T-helper 9 cell (primary cell): Measurements from ENCODE around the gene ELF5.

ENCODE experiments used
- DNase-seq: peaks from one replicate; pipeline ENCODE4 v3.0.0-alpha.2; 2020

Gene ELF5

GRCh38 chr11:34490304-34490703, 23.3 kb downstream of the ELF5 start:
- DNase-seq: no peak

DNA sequence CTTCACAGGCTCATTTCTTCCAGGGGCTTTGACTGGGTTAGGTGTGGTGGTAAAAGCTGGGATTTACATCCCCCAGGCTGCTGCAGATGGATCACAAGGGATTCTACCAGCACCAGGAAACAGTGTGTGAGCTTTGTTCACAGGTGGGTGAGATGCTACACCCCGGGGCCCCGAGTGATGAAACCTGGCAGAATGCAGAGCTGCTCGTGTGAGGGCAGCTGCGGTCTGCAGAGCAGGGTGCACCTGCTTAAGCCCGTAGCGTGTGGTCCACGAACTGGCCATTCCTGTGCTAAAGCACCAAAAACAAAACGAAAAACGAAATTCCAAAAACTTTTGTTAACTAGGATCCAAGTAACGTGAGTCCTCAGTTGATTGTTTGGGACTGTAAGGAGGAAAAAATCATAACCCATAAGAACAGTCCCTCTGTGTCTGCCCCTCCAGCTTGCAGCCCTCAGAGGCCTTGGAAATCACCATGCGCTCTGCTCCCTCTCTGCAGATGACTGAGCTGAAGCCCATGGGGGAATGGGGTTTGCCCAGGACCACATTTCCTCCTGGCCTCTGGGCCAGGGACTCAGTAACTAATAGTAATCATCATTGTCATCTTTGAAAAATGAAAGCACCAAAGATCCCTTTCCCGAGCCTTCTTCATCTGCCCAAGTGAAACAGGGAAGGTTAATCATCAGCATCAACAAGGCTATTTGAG, 24.6 kb downstream of the ELF5 start:
- DNase-seq: no peak

DNA sequence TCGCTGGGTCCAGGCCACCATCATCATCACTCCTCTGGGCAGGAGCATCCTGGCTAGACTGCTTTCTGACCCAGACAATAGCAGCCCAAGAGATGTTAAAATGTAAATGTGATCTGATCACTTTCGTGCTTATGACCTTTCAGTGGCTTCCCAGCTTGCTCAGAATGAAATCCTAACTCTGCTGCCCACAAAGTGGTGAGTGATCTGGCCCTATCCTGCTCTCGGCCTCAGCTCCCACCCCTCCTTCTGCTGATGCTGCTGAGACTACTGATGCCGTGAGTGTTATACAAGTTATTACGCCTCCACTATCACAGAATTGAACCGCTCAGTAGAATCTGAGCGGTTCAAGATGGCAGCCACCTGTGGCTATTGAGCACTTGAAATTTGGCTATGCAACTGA, 26.2 kb downstream of the ELF5 start:
- DNase-seq: no peak

GRCh38 chr11:34483106-34483874, 30.3 kb downstream of the ELF5 start:
- DNase-seq: no peak

DNA sequence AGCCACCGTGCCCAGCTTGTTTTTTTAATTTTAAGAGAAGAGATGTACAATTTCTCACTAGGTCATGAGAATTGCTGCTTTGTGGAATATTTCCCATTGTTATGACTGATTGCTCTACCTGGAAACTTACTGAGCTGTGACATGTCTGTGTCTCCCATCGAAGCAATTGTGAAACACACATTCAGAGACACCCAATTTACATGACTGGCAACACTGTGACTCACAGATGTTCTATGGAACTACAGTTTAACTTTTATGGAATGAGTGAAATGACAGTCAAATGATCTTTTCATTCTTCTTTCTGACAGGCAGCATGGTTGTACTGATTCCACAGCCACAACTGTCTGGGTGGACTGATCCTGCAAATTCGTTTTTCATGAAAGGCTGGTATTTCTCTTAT, 32.3 kb downstream of the ELF5 start:
- no peak for DNase-seq

GRCh38 chr11:34480314-34480713, 33.3 kb downstream of the ELF5 start:
- no peak for DNase-seq

DNA sequence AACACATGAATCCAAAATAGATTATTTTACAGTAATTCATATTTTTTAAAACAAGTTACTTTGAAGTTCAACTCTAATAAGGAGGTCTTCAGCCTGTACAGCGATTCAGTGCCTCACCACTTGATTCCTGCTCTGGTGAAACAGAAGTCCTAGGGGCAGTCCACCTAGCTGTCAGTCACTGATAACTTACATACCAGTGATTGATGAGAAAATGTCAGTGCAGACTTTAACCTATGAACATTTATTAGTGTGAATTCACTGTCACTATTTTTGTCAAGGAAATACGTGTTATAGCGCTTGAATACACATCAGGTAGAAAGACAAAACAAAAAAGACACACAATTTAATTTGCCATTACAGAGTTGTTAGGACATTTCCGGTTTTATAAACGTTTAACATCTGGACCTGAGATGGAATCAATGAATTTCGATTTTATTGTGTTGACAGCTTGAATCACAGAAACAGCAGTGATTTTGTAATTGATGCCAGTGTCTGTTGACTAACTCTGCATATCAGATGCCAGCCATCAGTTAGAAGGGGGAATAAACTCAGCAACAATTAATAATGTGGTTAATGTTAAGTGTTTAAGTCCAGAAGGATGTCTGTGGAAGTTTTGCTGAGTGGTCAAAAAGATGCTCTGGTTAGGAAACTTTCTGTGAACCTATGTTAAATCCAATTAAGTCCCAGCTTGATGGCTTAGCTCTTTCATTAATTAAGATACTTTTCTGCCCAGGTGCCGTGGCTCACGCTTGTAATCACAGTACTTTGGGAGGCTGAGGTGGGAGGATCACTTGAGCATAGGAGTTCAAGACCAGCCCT, 34.5 kb downstream of the ELF5 start:
- no peak for DNase-seq

- DNase-seq: no peak
These were observed 36.7 kb downstream of the ELF5 start for GRCh38 chr11:34476849-34477248.

DNA sequence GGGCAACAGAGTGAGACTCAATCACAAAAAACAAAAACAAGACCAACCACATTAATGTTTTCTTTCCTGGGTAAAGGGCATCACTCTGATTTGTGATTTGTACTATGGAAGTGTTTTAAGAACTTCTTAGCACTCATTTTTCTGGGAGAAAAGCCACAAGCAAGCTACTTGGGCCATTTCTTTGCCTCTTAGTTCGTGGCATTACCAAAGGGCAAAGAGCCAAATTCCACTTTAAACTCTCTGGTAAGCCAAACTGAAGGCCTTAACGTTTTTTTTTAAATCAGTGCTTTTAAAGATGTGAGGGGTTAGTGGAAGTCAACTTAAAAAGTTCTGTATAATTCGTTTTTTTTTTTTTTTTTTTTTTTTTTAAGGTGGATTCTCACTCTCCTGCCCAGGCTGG, 37.9 kb downstream of the ELF5 start:
- no peak for DNase-seq

GRCh38 chr11:34473603-34474169, 39.9 kb downstream of the ELF5 start:
- DNase-seq: no peak

DNA sequence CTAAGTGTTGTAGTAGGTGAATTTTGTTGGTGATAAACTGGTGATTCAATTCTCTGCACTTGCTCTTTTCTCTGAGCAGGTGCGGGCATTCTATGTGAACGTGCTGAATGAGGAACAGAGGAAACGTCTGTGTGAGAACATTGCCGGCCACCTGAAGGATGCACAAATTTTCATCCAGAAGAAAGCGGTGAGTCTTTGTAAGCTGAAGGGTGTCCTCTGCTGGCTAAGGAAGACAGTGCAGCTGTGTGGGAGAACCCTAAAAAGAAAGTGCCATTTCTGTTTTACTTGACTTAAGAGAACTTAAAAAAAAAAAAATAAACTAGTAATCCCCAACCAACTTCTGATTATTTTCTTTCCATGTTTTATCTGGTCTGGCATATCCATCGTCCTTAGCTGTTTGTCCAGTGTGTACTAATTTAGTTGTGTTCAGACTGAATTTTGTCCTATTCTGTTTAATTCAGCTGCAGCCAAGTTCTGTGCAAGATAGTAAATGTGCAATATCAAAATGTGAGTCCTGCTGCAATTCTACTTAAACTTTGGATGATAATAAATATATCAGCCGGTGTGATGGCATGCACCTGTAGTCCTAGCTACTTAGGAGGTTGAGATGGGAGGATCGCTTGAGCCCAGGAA, 45.3 kb downstream of the ELF5 start:
- no peak for DNase-seq

- DNase-seq: no peak
These were observed 46.6 kb downstream of the ELF5 start for GRCh38 chr11:34466802-34467488.

DNA sequence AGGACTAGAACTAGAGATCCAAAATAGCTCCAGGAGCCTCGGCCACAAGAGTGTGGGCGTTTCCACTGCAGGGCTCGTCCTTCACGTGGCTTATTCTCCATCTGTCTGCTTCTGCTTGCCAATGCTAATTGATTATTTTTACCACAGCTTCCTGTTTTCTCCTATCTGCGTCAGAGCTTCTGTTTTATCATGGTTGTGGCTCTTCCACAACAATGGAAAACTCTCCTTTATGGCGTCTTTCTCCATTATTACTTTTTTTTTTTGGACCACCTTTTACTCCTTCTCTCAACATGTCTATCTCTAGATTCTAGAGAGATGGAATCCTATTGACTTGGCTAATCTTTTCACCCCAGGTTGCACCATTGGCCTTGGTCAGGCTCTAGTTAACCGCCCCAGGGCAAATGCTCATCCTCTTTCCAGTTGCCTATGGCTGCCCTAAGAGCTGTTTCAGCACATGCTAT, 49.0 kb downstream of the ELF5 start:
- no peak for DNase-seq

DNA sequence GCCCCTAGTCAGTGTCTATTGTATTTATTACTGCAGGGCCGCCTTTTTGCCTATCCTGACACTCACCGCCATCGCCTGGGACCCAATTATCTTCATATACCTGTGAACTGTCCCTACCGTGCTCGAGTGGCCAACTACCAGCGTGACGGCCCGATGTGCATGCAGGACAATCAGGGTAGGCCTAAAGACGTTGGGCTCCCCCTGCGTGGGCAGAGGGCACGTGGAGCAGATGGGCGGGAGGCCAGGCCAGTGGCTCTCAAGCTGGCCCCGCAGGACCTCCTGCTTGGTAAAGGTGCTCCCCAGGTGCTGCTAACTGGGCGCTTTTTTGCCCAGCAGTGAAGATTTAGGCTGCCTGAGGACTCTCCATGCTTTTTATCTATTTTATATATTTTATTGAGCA, 52.4 kb downstream of the ELF5 start:
- no peak for DNase-seq

- DNase-seq: no peak
These were observed 53.3 kb downstream of the ELF5 start for GRCh38 chr11:34460278-34460677.

DNA sequence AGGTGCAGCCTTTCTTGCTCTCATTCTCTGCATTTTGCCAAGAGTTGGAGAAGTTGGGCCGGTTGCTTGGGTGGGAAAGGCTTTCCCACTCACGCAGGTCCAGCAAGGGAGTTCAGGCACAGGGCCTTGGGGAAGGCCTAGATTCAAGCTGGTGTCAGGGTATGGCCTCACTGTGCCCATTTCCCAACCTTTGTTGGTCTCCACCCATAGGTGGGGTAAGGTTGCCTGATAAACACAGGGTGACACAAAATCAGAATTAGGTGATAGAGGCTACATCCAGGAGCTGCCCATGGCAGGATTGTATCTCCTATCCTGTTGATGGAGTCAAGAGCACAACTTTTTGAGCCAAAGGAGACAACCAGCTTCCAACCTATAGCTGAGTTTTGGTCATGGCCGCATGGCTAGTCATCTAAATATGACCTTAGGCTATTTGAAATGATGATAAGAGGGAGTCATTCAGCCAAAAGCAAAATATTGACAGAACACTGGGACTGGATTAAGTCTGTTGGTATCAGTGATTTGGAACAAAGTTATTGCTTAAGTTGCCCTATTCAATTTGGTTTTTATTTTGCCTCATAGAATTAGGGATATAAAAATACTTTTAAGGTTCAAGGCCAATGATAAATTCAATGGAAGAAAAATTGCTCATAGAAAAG, 54.0 kb downstream of the ELF5 start:
- no peak for DNase-seq

DNA sequence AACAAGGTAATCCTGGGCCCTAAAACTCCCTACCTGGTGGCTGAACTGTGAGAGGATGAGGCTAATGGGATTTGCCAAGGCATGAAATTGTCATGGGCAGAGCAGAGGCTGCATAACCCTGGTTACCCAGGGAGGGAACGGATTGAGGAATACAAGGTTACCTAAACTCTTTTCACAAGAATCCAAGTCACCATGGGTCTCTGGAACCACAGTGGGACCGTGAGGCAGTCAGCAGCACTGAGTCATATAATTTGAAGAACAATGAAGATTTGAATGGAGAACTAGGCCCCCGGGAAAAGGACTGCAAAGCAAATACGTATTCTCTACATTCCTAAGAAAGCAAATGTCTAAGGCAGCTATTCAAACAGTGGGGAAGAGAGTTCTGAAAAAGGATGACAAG, 55.1 kb downstream of the ELF5 start:
- DNase-seq: no peak

DNA sequence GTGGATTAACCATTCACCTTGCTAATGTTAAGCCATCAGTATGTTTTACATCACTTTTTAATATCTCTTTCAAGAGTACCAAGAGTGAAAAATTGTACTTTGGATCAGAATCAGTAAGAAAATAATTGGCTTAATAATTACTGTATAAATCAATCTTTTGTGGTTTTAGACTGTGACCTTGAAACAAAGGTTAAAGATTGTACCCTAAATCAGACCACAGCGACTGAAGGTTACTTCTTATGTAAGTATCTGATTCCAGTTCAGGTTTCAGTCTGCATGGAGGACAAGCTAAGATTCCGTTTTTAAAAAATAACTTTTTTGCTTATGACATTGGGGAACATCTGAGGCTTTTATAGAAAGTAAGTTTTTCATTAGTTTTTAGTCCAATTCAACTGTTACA, 56.0 kb downstream of the ELF5 start:
- no peak for DNase-seq

DNA sequence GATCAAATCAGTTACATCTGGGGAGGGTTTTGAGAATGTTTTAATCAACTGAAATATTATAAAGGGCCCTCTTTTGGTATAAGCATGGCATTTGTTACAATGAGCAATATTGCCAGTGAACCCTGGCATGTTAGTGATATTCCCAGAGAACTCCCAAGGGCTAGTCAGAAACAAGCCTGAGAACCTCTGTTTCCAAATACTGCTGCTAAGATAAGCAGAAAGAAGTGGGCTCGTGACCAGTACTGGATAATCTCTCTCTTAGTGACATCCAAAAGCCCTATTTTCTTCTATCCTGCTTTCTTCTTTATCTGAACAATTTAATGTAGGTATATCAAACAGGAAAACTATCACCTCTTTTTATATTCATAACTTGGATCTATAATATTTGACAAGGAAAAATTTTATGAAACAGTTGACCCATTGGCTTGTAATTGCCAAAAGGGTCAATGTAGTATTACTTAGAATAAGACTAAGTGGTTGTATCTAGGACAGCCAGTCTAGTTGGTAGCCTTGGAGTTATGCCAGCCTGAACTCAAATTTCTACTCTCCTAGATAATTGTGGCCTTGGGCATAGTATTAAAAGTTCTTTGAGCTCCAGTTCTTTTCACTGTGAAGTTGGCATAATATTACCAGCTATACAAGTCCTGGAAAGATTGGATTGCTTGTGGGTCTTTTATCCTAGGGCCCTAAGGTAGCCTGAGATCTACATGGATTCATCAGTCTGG, 59.1 kb downstream of the ELF5 start:
- no peak for DNase-seq

GRCh38 chr11:34451053-34451452, 62.5 kb downstream of the ELF5 start:
- DNase-seq: no peak

GRCh38 chr11:34449013-34449412, 64.6 kb downstream of the ELF5 start:
- no peak for DNase-seq
